ENCODE measurements around the gene PSMB4.
"Not testable (repeated sequence)": the region's sequence is repeated elsewhere in the genome, so short reads cannot be mapped to it uniquely, and the experiment has no call there.

GRCh38 chr1:151437396-151437795, 38.0 kb downstream of the PSMB4 start:
- TF ChIP-seq CTCF (conservative IDR thresholded peaks at IDR 0.05 in 1 of 2, IDR thresholded peaks at IDR 0.05 in 1 of 2; ENCODE audit: low read depth in 1 of 2, low read length in 2 of 2); EZH2 (IDR thresholded peaks at IDR 0.05; ENCODE audit: low read length, missing control alignments): not testable (repeated sequence)

Data from fibroblast of lung (primary cell).